Right lobe of liver (tissue), 6 donors: ENCODE measurements around the gene VAV2. TPM values are rescaled to one million over a fixed set of nuclear protein-coding genes. Genes with fewer than 3 reads are reported as not detected.
A peak's percentile ranks its signal among the peaks of the same experiment; 100 is the strongest.

ENCODE experiments used
- ATAC-seq, 4 donors: fragments of 200-7000 bp; cut with Tn5 transposase; one replicate each; pipeline ENCODE4 v1.9.1; 2020; ENCODE audit warnings: mild to moderate bottlenecking in 4 of 4, moderate library complexity in 4 of 4
- DNase-seq, 3 donors: peaks; one replicate each; pipeline ENCODE4 v3.0.0-alpha.2; 2020
- H3K27ac ChIP-seq, 3 donors: fragments of 200-600 bp; one replicate each; pipeline ENCODE4 v1.8.0; 2022
- H3K27me3 ChIP-seq, 2 donors: fragments of 200-600 bp; one replicate each; pipeline ENCODE4 v1.8.0; 2022
- H3K36me3 ChIP-seq, 4 donors: fragments of 200-600 bp; sonication (generic) in 1 of 4; one replicate each; pipeline versions ENCODE4 v1.5.1 to v1.8.0; 2017 to 2022; ENCODE audit warnings: control low read depth in 1 of 4
- H3K4me1 ChIP-seq, 4 donors: fragments of 200-600 bp; sonication (generic) in 1 of 4; one replicate each; pipeline versions ENCODE4 v1.5.1 to v1.8.0; 2017 to 2022; ENCODE audit warnings: control low read depth in 1 of 4
- H3K4me3 ChIP-seq, 3 donors: fragments of 200-600 bp; one replicate each; pipeline ENCODE4 v1.8.0; 2022
- H3K9me3 ChIP-seq, 4 donors: fragments of 200-600 bp; sonication (generic) in 1 of 4; one replicate each; pipeline versions ENCODE4 v1.5.1 to v1.8.0; 2017 to 2022; ENCODE audit warnings: control low read depth in 1 of 4
- POLR2A ChIP-seq: fragments of 450-650 bp; IDR thresholded peaks from one replicate; pipeline ENCODE4 v1.6.1; 2017; ENCODE audit warnings: antibody characterized with exemption, mild to moderate bottlenecking
- WGBS: methylation state at CpG from one replicate; pipeline ENCODE4 v1.1.6; 2018; ENCODE audit warnings: low coverage, low lambda C conversion rate; ENCODE audit not compliant: insufficient coverage; ENCODE audit errors: missing lambda C conversion rate; 5-methylcytosine and 5-hydroxymethylcytosine counted together
- intact Hi-C, 2 donors: fragments of 100-400 bp; cut with DNase I; formaldehyde crosslinking; loops; one replicate each; pipeline versions ENCODE4 v1.11.2 to v1.14.1; 2022
- total RNA-seq, 6 experiments: library from RNA; depleted of rRNA in 2 of 6; stranded (reverse); fragments of >200 nt in 2 of 6; fragmentation: NEBNext Ultra II Directional in 3 of 6; extraction: Animal tissue kit (Norgen Biotek cat#: 25700) in 3 of 6; gene quantifications; one replicate each; pipeline versions ENCODE4 v1.1.0 to v1.2.4, GENCODE V29; 2016 to 2023
- TF ChIP-seq, protein P1 (sequence below), 4 donors: fragments of 200-600 bp in 3 of 4; fragments of 450-650 bp in 1 of 4; IDR thresholded peaks; one replicate each; pipeline versions ENCODE4 v1.5.1 to v1.8.0; 2016 to 2022; ENCODE audit warnings: antibody characterized with exemption in 4 of 4, mild to moderate bottlenecking in 2 of 4
- donor health status: DM: no; HTN: yes; CAD: no.
- donor health status: DM: no; HTN: no; CAD: no.
- donor health status: DM: no; HTN: no; CAD: no.
- donor health status: DM: no; HTN: yes; CAD: no.
- donor health status: DM: no; HTN: yes; CAD: no.

VAV2 gene
- total RNA-seq, 6 experiments from 2014 or later, result 30.1 to 44.3 (median 34.9) TPM

GRCh38 chr9:133712221-133713100, 279.7 kb downstream of the VAV2 start:
- peak overlapping the region in 1 of 3 donors; percentile 65 for H3K27ac ChIP-seq
- intact Hi-C loops, result loop anchor here in 1 of 2 donors (10.0 kb wide), 1 partner anchor 208 kb away; no protein-coding TSS in a partner anchor

More at GRCh38 chr9:133712221-133713100, 279.7 kb downstream of the VAV2 start:
- Histone ChIP-seq H3K4me1 (peaks cover 0 to 43% (median 5%) of the 10 kb centered on the region in 4 donors), H3K36me3 (peaks cover 0 to 54% (median 14%) of the 10 kb centered on the region in 4 donors), H3K27me3 (no peaks in the 10 kb centered on the region), H3K9me3 (no peaks in the 10 kb centered on the region), H3K4me3 (no peak overlapping the region)
- no peak for TF ChIP-seq POLR2A
- TF ChIP-seq, protein P1, sequence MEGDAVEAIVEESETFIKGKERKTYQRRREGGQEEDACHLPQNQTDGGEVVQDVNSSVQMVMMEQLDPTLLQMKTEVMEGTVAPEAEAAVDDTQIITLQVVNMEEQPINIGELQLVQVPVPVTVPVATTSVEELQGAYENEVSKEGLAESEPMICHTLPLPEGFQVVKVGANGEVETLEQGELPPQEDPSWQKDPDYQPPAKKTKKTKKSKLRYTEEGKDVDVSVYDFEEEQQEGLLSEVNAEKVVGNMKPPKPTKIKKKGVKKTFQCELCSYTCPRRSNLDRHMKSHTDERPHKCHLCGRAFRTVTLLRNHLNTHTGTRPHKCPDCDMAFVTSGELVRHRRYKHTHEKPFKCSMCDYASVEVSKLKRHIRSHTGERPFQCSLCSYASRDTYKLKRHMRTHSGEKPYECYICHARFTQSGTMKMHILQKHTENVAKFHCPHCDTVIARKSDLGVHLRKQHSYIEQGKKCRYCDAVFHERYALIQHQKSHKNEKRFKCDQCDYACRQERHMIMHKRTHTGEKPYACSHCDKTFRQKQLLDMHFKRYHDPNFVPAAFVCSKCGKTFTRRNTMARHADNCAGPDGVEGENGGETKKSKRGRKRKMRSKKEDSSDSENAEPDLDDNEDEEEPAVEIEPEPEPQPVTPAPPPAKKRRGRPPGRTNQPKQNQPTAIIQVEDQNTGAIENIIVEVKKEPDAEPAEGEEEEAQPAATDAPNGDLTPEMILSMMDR (IDR thresholded peaks at IDR 0.05), result no peak
- peak in 1 of 3 donors; percentile 56 for DNase-seq
- no peak for ATAC-seq
- WGBS, result 80% methylated on average over 1 of the region's 22 CpGs

Other genes starting within 250 kb of the VAV2 start
- 1 to 10 TPM; 3.2 to 8.1 (median 5.9) TPM for gene BRD3OS, start 33.2 kb upstream of the VAV2 start, total RNA-seq
- 10 to 100 TPM; 10.7 to 25.4 (median 21.1) TPM for gene BRD3, start 75.7 kb upstream of the VAV2 start, total RNA-seq
- gene WDR5, start 143.8 kb upstream of the VAV2 start, total RNA-seq, result 10 to 100 TPM; 16.6 to 24.0 (median 19.9) TPM
- gene RNU6ATAC, start 172.2 kb upstream of the VAV2 start, total RNA-seq, result 10 to 100 TPM in 4 of 6 experiments, not detected in 2; 17.4 to 91.1 (median 42.6) TPM